ENCODE measurements around the gene NOP58. TPM values are rescaled to one million over a fixed set of nuclear protein-coding genes. Genes with fewer than 3 reads are reported as not detected.

The NOP58 gene
- total RNA-seq, 1 donor from 2014 or later = 22.5 TPM

Other genes with a start within 250 kb of the NOP58 start
- 24.6 TPM for gene FZD7, start 231.9 kb upstream of the NOP58 start, total RNA-seq
- gene KIAA2012, start 192.5 kb upstream of the NOP58 start, total RNA-seq = not detected
- 69.1 TPM for gene SUMO1, start 27.2 kb upstream of the NOP58 start, total RNA-seq
- 50.0 TPM for gene BMPR2, start 110.6 kb downstream of the NOP58 start, total RNA-seq